Fibroblast of skin of left biceps (primary cell): ENCODE data around the gene CFAP74.

ENCODE experiments used
- DNase-seq, 2 experiments: peaks; one replicate each; pipeline ENCODE4 v3.0.0-alpha.2; 2013; ENCODE audit warnings: low read depth in 2 of 2

CFAP74 gene

GRCh38 chr1:1879942-1880341 is 123.6 kb downstream of the CFAP74 start:
- no peak for DNase-seq

GRCh38 chr1:1877865-1878436 is 125.6 kb downstream of the CFAP74 start:
- no peak for DNase-seq

- DNase-seq = no peak
Measured at GRCh38 chr1:1876335-1876930, 127.2 kb downstream of the CFAP74 start.

- DNase-seq = no peak
Measured at GRCh38 chr1:1875932-1876331, 127.7 kb downstream of the CFAP74 start.

- no peak for DNase-seq
Measured at GRCh38 chr1:1874901-1875300, 128.7 kb downstream of the CFAP74 start.

- DNase-seq = no peak
Measured at GRCh38 chr1:1873186-1873585, 130.4 kb downstream of the CFAP74 start.

- no peak for DNase-seq
Measured at GRCh38 chr1:1872329-1872994, 131.1 kb downstream of the CFAP74 start.
